Natural killer cell (primary cell): ENCODE results near the gene LHX3. TPM values are rescaled to one million over a fixed set of nuclear protein-coding genes. Genes with fewer than 3 reads are reported as not detected.

ENCODE experiments used
- ATAC-seq, 3 donors: fragments of 150-1000 bp in 2 of 3; fragments of 200-7000 bp in 1 of 3; cut with Tn5 transposase; 1 replicate in 1 of 3; 2 replicates in 2 of 3; pipeline ENCODE4 v1.10.0; 2021; ENCODE audit warnings: mild to moderate bottlenecking in 2 of 3, moderate library complexity in 2 of 3
- DNase-seq, 2 donors: peaks; one replicate each; pipeline versions ENCODE4 v3.0.0 to v3.0.0-alpha.2; 2013 to 2021; ENCODE audit warnings: mixed read lengths in 1 of 2
- H3K27ac ChIP-seq: one replicate; pipeline ENCODE4 v1.5.1; 2013; ENCODE audit warnings: mild to moderate bottlenecking, low read length
- H3K27me3 ChIP-seq: one replicate; pipeline ENCODE4 v1.6.1; 2013; ENCODE audit warnings: low read length; ENCODE audit not compliant: control insufficient read depth, insufficient read depth
- H3K36me3 ChIP-seq: one replicate; pipeline ENCODE4 v1.6.1; 2013; ENCODE audit warnings: low read length; ENCODE audit not compliant: control insufficient read depth, insufficient read depth
- H3K4me1 ChIP-seq: one replicate; pipeline ENCODE4 v1.6.1; 2013; ENCODE audit warnings: low read length; ENCODE audit not compliant: control insufficient read depth, insufficient read depth
- H3K4me3 ChIP-seq: one replicate; pipeline ENCODE4 v1.5.1; 2013; ENCODE audit warnings: low read length
- H3K9me3 ChIP-seq: one replicate; pipeline ENCODE4 v1.6.1; 2013; ENCODE audit warnings: low read length; ENCODE audit not compliant: control insufficient read depth, insufficient read depth
- H3K27ac Mint-ChIP-seq, 2 donors: one replicate each; pipeline ENCODE4 v1.8.0; 2022; ENCODE audit warnings: mild to moderate bottlenecking in 2 of 2, mixed read lengths in 2 of 2, moderate library complexity in 1 of 2
- H3K27me3 Mint-ChIP-seq, 2 donors: one replicate each; pipeline ENCODE4 v1.8.0; 2022; ENCODE audit warnings: low read depth in 2 of 2, mixed read lengths in 2 of 2
- H3K36me3 Mint-ChIP-seq: one replicate; pipeline ENCODE4 v1.8.0; 2022; ENCODE audit warnings: mixed read lengths
- H3K4me1 Mint-ChIP-seq, 2 donors: one replicate each; pipeline ENCODE4 v1.8.0; 2022; ENCODE audit warnings: mixed read lengths in 2 of 2
- H3K4me3 Mint-ChIP-seq: one replicate; pipeline ENCODE4 v1.8.0; 2022; ENCODE audit warnings: mild to moderate bottlenecking, moderate library complexity, mixed read lengths
- H3K9me3 Mint-ChIP-seq, 2 donors: one replicate each; pipeline ENCODE4 v1.8.0; 2022; ENCODE audit warnings: mixed read lengths in 2 of 2
- CTCF ChIP-seq: fragments of 200-600 bp; IDR thresholded peaks from one replicate; pipeline ENCODE4 v1.8.0; 2022; ENCODE audit warnings: antibody characterized with exemption
- WGBS: methylation state at CpG from one replicate; pipeline ENCODE4 v1.1.7; 2013; ENCODE audit warnings: missing lambda C conversion rate; ENCODE audit not compliant: insufficient coverage; 5-methylcytosine and 5-hydroxymethylcytosine counted together
- intact Hi-C: fragments of 100-400 bp; cut with micrococcal nuclease; formaldehyde crosslinking; loops from one replicate; pipeline ENCODE4 v1.14.2; 2022
- total RNA-seq, 4 donors: library from RNA; stranded (reverse); fragments of 120-200 nt in 1 of 4; gene quantifications; one replicate each; pipeline versions ENCODE4 v1.2.3 to v1.2.4, GENCODE V29; 2013 to 2022

The LHX3 gene
- total RNA-seq, 3 donors from 2014 or later (not counting 1 experiment from before 2014, with no cell fraction given), result 0.38 TPM; not detected in 2

- Mint-ChIP-seq H3K27ac (no peak overlapping the region), H3K36me3 (no peaks in the 10 kb centered on the region), H3K27me3 (peaks cover 11 to 19% of the 10 kb centered on the region in 2 donors), H3K4me3 (no peak overlapping the region), H3K9me3 (no peaks in the 10 kb centered on the region), H3K4me1 (no peaks in the 10 kb centered on the region)
- WGBS, result 4% methylated on average over 62 of the region's 62 CpGs
- H3K36me3 ChIP-seq, result no peaks in the 10 kb centered on the region
- ATAC-seq (no peak), DNase-seq (no peak)
- TF ChIP-seq CTCF, result no peak
- no peaks in the 10 kb centered on the region for H3K9me3 ChIP-seq
- no peak overlapping the region for H3K4me3 ChIP-seq
- peaks cover 49% of the 10 kb centered on the region for H3K27me3 ChIP-seq
- H3K27ac ChIP-seq, result no peak overlapping the region
- intact Hi-C loops, result no loop called here
- H3K4me1 ChIP-seq, result no peaks in the 10 kb centered on the region
These were observed 6.3 kb downstream of the LHX3 start for GRCh38 chr9:136198605-136199083.

GRCh38 chr9:136197930-136198604 lies 6.9 kb downstream of the LHX3 start:
- Mint-ChIP-seq H3K9me3 (no peaks in the 10 kb centered on the region), H3K27me3 (peaks cover 11 to 16% of the 10 kb centered on the region in 2 donors), H3K27ac (no peak overlapping the region), H3K4me1 (no peaks in the 10 kb centered on the region), H3K4me3 (no peak overlapping the region), H3K36me3 (no peaks in the 10 kb centered on the region)
- 16% methylated on average over 18 of the region's 18 CpGs for WGBS
- ATAC-seq (no peak), DNase-seq (no peak)
- Histone ChIP-seq H3K4me1 (no peaks in the 10 kb centered on the region), H3K9me3 (no peaks in the 10 kb centered on the region), H3K27me3 (peaks cover 45% of the 10 kb centered on the region), H3K4me3 (no peak overlapping the region), H3K27ac (no peak overlapping the region), H3K36me3 (no peaks in the 10 kb centered on the region)
- TF ChIP-seq CTCF, result no peak
- intact Hi-C loops, result no loop called here

DNA sequence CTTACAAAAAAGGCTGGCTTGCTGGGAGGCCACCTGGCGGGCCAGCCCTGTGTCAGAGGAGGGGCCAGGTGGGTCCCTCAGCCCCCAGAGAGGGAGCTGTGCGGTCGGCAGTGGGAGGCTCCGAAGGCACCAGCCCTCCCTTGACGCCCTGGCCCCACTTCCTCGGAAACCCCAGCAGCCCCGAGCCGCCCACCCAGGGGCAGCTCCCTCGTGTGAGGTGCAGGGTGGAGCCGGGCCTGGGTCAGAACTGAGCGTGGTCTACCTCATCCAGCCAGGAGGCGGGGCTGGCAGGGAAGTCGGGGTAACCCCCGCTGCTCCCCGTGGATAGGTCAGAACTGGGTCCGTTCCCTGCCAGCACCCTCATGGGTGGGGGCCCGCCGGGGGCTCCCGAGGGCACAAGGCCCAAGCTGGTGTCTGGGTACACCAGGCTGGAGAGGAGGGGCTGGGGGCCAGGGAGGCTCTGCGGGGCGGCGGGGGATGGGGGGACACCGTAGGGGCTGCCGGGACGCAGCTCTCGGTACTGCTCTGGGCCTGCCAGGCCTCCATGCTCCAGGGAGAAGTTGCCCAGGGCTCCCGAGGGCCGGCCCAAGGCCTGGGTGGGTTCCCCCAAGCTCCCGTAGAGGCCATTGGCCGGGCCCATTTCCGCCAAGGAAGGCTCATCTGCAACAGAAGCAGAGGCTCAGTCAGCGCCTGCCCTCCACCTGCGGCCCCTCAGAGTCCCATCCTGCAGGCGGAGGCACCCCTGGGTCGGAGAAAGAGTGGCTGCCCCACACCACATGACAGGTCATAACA lies 7.6 kb downstream of the LHX3 start:
- peaks cover 42% of the 10 kb centered on the region for H3K27me3 ChIP-seq
- H3K4me3 Mint-ChIP-seq, result no peak overlapping the region
- H3K27me3 Mint-ChIP-seq, result peaks cover 11 to 20% of the 10 kb centered on the region in 2 donors
- no peaks in the 10 kb centered on the region for H3K4me1 ChIP-seq
- H3K9me3 ChIP-seq, result no peaks in the 10 kb centered on the region
- TF ChIP-seq CTCF, result no peak
- no peak for DNase-seq
- 7% methylated on average over 35 of the region's 35 CpGs for WGBS
- no peaks in the 10 kb centered on the region for H3K4me1 Mint-ChIP-seq
- H3K27ac Mint-ChIP-seq, result no peak overlapping the region
- no peaks in the 10 kb centered on the region for H3K36me3 ChIP-seq
- H3K4me3 ChIP-seq, result no peak overlapping the region
- intact Hi-C loops, result no loop called here
- H3K9me3 Mint-ChIP-seq, result no peaks in the 10 kb centered on the region
- no peak for ATAC-seq
- no peak overlapping the region for H3K27ac ChIP-seq
- no peaks in the 10 kb centered on the region for H3K36me3 Mint-ChIP-seq
